GF-D8 (cell line): ENCODE measurements around the gene ACIN1.
"Not testable (repeated sequence)": the region's sequence is repeated elsewhere in the genome, so short reads cannot be mapped to it uniquely, and the experiment has no call there.

ENCODE experiments used
- DNase-seq: peaks from one replicate; lab custom pipeline; 2025; lab: John Stamatoyannopoulos, UW

The ACIN1 gene

DNA sequence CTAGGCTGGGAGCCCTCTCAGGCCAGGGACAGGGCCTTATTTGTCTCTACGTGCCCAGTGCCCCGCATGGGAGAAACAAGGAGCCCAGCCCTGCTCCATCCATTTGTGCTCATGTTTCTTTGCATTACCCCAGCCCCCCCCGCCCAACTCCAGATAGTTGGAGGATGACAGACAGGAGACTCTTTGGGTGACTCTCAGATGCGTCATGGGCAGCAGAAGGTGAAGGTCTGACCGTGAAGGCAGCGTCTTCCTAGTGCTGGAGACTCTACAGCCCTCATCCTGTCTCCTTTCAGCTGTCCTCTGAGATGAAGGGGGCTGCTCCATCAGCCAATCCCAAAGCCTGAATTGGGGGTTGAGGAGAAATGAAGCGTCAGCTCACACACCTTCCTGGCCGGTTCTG lies 53.2 kb downstream of the ACIN1 start:
- no peak for DNase-seq

DNA sequence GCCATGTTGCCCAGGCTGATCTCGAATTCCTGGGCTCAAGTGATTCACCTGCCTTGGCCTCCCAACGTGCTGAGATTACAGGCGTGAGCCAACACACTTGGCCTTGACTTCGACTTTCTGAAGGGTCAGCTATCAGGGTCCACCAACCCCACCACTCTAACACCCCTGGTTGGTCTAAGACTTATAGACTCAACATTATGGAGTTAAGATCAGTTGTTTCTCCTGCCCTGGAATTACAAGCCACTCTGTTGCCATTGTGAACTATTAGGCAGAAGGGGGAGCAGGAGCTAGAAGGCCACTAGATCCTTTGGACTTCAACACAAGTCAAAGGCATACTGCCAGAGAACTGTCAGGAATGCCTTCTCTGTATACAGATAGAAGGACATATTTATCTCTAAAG lies 54.8 kb downstream of the ACIN1 start:
- no peak for DNase-seq

DNA sequence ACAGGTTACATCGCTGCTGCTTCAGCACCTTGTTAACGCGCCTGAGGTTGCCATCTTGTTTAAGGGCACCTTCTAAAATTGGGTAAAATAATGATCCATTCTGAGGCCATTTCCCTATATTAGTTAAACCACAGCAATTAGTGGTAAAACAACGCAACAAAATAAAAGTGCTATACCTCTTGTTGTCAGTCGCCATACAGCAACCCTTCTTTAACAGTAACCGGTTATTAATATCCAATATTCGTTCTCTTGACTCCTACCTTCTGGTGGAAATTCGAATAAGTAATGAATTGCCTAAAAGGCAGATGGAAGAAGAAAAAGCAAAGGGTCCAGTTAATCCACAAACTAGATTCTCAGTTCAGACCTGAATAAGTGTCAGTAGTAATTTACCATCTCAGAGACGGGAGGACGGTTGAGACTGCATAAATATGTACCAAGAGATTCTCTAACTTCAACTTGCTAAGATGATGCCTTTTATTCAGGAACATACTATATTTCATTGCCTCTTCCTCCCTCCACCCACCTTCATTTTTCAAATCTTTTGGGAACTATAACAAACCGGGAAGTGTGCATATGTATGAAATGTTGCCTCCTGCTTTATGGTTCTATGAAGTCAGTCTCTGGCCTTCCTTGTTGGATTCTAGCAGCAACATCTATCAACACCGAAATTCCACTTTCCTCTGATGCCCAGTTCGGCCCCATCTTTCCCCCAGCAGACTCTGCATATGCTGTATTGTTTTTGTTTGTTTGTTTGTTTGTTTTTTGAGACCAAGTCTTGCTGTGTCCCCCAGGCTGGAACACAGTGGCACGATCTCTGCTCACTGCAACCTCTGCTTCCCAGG lies 59.4 kb downstream of the ACIN1 start:
- no peak for DNase-seq

- no peak for DNase-seq
Observed at GRCh38 chr14:23034498-23035302, 60.2 kb downstream of the ACIN1 start, which contains the start of gene PSMB5. Gene PSMB5, minus strand, starts transcription at chr14:23034900. Its CDS starts 19 bp downstream, at chr14:23034881.

- DNase-seq: no peak
Observed at GRCh38 chr14:23033801-23034497, 61.0 kb downstream of the ACIN1 start.

DNA sequence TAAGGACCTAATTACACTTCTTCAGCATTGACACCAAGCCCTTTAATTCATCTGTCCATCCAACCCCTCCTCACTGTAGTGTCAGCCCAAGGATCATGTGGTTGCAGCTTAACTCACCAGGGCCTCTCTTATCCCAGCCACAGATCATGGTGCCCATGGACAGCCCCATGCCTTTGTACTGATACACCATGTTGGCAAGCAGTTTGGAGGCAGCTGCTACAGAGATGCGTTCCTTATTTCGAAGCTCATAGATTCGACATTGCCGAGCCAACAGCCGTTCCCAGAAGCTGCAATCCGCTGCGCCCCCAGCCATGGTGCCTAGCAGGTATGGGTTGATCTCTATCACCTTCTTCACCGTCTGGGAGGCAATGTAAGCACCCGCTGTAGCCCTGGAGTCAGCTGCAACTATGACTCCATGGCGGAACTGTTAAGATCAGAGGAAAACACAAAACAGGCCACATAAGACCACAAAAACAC lies 61.6 kb downstream of the ACIN1 start:
- DNase-seq: no peak

DNA sequence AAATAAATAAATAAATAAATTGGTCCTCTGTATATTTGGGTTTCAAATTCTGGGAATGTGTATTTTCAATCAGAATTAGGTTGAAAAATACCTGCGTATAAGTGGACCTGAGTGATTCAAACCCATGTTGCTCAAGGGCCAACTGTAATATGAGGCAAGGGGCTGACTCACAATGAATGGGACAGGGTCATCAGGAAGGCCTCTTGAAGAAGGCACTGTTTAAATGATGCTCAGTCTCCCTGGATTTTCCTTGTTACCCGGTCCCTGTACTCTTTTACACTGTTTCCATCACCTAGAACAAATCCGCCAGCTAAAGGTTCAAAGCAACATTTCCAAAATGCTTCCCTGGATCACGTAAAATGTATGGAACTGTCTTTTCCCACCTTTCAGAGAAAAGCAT lies 64.0 kb downstream of the ACIN1 start:
- no peak for DNase-seq

GRCh38 chr14:23028799-23029198 lies 66.1 kb downstream of the ACIN1 start:
- no peak for DNase-seq

- DNase-seq: no peak
Observed at GRCh38 chr14:23025151-23025814, 69.7 kb downstream of the ACIN1 start.

DNA sequence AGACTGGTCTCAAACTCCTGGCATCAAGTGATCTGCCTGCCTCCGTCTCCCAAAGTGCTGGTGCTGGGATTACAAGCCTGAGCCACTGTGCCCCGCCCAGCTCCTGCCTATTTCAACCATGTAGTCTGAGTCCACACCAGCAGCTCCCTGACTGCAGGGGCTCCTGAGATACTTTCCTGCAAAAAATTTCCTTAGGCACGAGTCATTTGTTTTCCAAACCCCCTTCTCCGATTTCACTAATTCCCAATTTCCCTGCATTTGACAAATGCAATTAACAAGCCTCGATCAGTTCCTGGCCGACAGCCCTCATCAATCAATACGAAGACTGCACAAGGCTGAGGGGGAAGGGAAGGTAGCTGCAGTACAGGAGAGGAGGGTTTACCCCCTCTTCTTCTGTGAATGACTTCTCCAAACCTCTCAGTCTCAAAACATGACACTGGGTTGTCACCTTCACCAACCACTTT lies 70.3 kb downstream of the ACIN1 start:
- DNase-seq: no peak

GRCh38 chr14:23023795-23024152 lies 71.2 kb downstream of the ACIN1 start:
- DNase-seq: no peak

DNA sequence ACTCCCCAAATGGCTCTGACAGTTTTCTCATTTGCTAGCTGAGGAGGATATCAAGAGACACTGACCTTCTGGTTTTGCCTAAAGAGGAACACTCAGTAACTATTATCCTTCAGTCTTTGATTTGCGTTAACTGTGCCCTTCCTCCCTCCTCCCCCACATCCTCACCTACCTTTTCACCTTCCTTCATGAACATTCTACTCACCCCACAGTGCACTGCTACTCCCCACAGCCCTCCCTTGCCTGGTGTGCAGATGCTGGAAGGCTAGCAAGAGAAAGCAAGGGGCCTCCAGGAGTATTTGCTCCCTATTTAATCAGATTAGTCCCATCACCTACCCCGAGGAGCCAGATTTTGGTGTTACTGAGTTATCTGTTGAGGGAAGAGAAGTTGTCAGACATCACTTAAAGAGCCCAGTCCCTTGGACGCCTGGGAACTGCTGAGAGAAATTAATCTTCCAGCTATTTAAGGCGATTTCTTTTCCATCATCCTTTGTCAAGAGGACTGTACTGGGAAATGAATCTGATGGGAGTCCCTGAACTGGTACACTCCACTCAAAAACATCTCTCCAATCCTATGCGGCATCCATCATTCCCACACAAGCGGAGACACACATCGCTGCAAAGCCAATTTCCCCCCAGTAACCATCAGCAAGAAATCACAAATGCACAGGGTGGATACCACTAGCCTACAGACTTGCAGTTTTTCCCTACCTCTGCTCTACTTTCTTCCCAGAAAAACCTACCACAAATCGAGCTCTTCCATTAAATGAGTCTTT lies 71.7 kb downstream of the ACIN1 start:
- no peak for DNase-seq

DNA sequence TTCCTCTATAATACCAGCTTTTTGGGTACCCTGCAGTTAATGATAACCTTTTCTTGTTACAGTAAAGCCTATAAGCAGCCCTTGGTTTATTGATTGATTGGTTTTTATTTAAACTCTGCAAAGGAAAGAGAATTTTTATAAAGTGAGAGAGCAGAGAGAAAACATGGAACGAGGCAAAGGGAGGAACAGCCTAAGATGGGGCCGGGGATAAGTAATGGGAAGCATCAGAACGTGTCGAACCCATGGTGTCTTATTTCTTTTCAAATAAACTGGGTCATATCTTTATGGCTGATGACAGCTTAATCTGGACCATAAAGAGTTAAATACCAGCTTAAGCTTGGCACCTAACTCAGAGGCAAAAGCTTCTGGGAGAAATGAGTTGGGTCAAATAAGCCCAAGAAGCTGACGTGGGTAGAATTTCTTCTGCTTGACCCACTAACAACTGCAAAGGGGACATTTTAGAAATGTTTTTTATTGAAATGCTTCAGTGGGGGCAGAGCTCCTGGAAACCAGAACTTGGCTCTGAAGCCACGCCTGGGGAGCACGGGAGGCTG lies 73.0 kb downstream of the ACIN1 start:
- no peak for DNase-seq

- no peak for DNase-seq
Observed at GRCh38 chr14:23021434-23021833, 73.5 kb downstream of the ACIN1 start.

GRCh38 chr14:23020143-23021128 lies 74.5 kb downstream of the ACIN1 start:
- no peak for DNase-seq

GRCh38 chr14:23018107-23018506 lies 76.8 kb downstream of the ACIN1 start:
- DNase-seq: no peak

DNA sequence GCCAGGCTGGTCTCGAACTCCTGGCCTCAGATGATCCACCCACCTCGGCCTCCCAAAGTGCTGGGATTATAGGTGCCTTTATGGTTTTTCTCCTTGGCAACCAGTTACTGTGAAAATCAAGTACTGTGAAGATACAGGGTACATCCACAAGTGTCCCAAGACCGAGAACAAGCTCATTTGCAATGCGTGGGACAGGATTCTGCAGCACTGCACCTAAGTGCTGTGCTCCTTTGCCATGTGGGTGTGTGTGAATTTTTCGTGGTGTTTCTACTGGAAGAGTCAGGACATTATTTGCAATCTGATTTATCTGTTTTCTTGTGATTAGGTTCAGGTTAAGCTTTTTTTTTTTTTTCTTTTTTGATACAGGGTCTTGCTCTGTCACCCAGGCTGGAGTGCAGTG lies 77.8 kb downstream of the ACIN1 start:
- DNase-seq: no peak

- DNase-seq: no peak
Observed at GRCh38 chr14:23015618-23016017, 79.3 kb downstream of the ACIN1 start.

DNA sequence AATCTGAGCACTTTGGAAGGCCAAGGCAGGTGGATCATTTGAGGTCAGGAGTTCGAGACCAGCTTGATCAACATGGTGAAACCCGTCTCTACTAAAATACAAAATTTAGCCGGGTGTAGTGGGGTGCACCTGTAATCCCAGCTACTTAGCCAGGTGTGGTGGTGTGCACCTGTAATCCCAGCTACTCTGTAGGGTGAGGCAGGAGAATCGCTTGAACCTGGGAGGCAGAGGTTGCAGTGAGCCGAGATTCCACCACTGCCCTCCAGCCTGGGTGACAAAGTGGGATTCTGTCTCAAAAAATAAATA lies 81.2 kb downstream of the ACIN1 start:
- not testable (repeated sequence) for DNase-seq
